Retinal pigment epithelial cell (primary cell): ENCODE data around the gene TLCD3B.

Experiments
- DNase-seq: peaks from one replicate; pipeline ENCODE4 v3.0.0-alpha.2; 2010; ENCODE audit warnings: low read depth
- H3K4me3 ChIP-seq: 2 replicates; pipeline ENCODE4 v1.5.1; 2011; ENCODE audit warnings: mild to moderate bottlenecking, low read length, control low read depth, moderate library complexity
- TF ChIP-seq, protein P1 (sequence below): conservative IDR thresholded peaks from 2 replicates; pipeline ENCODE4 v1.5.1; 2011; ENCODE audit warnings: low read depth, low read length, control low read depth, inconsistent platforms

Gene TLCD3B

DNA sequence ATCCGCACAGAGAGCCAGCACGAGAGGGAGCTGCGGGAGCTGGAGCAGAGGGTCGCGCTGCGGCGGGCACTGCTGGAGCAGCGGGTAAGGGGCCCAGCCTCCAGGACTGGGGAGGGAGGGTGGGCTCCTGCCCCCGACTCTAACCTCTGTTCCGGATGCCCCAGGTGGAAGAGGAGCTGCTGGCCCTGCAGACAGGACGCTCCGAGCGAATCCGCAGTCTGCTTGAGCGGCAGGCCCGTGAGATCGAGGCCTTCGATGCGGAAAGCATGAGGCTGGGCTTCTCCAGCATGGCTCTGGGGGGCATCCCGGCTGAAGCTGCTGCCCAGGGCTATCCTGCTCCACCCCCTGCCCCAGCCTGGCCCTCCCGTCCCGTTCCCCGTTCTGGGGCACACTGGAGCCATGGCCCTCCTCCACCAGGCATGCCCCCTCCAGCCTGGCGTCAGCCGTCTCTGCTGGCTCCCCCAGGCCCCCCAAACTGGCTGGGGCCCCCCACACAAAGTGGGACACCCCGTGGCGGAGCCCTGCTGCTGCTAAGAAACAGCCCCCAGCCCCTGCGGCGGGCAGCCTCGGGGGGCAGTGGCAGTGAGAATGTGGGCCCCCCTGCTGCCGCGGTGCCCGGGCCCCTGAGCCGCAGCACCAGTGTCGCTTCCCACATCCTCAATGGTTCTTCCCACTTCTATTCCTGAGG is 40.0 kb downstream of the TLCD3B start:
- TF ChIP-seq, protein P1, sequence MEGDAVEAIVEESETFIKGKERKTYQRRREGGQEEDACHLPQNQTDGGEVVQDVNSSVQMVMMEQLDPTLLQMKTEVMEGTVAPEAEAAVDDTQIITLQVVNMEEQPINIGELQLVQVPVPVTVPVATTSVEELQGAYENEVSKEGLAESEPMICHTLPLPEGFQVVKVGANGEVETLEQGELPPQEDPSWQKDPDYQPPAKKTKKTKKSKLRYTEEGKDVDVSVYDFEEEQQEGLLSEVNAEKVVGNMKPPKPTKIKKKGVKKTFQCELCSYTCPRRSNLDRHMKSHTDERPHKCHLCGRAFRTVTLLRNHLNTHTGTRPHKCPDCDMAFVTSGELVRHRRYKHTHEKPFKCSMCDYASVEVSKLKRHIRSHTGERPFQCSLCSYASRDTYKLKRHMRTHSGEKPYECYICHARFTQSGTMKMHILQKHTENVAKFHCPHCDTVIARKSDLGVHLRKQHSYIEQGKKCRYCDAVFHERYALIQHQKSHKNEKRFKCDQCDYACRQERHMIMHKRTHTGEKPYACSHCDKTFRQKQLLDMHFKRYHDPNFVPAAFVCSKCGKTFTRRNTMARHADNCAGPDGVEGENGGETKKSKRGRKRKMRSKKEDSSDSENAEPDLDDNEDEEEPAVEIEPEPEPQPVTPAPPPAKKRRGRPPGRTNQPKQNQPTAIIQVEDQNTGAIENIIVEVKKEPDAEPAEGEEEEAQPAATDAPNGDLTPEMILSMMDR, result no peak
- no peak for DNase-seq
- H3K4me3 ChIP-seq, result no peak overlapping the region

DNA sequence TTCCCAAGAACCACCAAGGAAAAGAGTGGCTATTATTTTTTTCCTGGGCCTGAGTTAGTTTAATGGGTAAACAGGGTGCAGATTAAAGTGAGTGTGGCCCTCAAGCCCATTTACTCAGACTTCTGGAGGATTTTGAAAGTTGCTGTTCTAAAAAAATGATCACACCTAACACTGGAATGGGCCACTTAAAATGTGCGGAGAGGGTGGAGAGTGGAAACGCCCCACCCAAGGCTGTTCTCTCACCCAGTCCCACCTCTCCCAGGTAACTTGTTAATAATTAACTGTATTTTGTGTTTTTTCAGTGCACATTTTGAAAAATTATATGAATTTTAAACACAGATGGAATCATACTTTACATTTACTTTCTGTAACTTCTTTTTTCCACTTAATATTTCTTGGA is 41.0 kb downstream of the TLCD3B start:
- DNase-seq, result no peak
- H3K4me3 ChIP-seq, result no peak overlapping the region
- TF ChIP-seq, protein P1, result no peak

DNA sequence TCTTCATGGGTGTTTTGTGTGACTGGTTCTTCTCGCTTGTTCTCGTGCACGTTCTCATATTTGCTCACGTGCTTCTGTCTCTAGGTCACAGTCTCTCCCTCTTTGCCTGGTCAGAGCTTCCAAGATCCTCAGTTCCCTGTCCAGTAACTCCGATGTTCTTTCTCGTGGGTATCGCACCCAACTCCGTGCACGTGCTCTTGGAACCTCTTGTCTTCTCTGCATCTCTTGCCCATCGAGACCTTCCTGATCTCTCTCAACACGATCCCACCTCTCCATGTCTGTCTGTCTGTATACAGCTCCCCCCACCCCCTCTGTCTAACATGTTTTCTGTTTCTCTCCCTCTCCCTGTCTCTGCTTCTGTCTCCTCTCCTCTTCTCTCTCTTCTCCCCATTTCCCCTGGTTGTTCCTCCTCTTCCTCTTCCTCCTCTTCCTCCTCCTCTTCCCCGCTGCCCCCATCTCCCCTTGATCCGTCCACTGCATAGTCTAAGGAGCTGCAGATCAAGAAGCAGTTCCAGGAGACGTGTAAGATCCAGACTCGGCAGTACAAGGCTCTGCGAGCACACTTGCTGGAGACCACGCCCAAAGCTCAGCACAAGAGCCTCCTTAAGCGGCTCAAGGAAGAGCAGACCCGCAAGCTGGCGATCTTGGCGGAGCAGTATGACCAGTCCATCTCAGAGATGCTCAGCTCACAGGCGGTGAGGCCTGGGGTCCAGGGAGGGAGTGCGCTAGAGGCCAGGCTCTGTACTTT is 41.8 kb downstream of the TLCD3B start:
- DNase-seq, result no peak
- H3K4me3 ChIP-seq, result no peak overlapping the region
- TF ChIP-seq, protein P1, result no peak

DNA sequence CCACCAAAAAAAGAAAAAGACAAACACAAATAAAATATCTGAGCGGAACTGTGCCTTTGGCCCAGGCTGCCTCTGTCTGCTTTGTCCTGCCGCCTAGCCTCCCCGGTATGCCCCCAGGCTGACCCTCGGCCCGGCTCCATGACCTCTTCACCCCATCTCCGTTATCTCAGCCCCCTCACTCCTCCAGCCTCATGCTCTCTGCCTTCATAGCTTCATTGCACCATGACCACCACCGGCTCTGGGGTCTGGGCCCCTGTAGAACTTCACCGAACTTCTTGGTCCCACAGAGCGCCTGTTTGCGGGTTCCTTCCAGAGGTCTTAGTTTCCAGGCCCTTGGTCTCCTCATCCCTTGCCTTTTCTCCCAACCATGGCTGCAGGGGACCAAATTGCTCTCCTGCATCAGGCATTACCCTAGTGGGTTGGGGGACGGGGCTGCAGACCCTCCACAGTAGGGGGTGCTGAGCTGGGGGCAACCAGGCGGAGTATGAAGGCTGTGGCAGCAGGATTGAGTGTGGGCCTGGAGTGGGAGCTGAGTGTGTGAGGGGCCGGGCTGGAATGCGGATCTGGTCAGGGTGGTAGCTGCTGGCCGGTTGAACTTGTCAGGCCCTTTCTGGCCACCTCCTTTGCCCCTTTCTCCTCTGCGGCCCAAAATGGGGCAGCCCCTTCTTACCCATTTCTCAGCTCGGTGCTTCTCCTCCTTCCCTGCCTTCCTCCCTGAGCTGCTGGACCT is 42.6 kb downstream of the TLCD3B start:
- no peak overlapping the region for H3K4me3 ChIP-seq
- TF ChIP-seq, protein P1, result no peak
- DNase-seq, result no peak

DNA sequence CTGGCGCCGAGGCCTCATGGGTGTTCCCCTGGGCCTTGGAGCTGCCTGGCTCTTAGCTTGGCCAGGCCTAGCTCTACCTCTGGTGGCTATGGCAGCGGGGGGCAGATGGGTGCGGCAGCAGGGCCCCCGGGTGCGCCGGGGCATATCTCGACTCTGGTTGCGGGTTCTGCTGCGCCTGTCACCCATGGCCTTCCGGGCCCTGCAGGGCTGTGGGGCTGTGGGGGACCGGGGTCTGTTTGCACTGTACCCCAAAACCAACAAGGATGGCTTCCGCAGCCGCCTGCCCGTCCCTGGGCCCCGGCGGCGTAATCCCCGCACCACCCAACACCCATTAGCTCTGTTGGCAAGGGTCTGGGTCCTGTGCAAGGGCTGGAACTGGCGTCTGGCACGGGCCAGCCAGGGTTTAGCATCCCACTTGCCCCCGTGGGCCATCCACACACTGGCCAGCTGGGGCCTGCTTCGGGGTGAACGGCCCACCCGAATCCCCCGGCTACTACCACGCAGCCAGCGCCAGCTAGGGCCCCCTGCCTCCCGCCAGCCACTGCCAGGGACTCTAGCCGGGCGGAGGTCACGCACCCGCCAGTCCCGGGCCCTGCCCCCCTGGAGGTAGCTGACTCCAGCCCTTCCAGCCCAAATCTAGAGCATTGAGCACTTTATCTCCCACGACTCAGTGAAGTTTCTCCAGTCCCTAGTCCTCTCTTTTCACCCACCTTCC is 43.5 kb downstream of the TLCD3B start:
- no peak overlapping the region for H3K4me3 ChIP-seq
- DNase-seq, result no peak
- TF ChIP-seq, protein P1, result no peak

DNA sequence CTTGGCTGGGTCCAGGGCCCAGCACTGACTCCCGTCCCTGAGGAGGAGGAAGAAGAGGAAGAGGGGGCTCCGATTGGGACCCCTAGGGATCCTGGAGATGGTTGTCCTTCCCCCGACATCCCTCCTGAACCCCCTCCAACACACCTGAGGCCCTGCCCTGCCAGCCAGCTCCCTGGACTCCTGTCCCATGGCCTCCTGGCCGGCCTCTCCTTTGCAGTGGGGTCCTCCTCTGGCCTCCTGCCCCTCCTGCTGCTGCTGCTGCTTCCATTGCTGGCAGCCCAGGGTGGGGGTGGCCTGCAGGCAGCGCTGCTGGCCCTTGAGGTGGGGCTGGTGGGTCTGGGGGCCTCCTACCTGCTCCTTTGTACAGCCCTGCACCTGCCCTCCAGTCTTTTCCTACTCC is 44.1 kb downstream of the TLCD3B start:
- TF ChIP-seq, protein P1, result no peak
- DNase-seq, result no peak
- H3K4me3 ChIP-seq, result no peak overlapping the region
